NCI-H1417 treated with DMSO at 0.1 percent for 48 hours (cell line): ENCODE measurements around the gene MBTPS1.

Experiments used
- DNase-seq: peaks from one replicate; lab custom pipeline; 2025; lab: John Stamatoyannopoulos, UW

MBTPS1 gene

GRCh38 chr16:84053237-84053636 is 63.5 kb downstream of the MBTPS1 start:
- DNase-seq, result no peak

DNA sequence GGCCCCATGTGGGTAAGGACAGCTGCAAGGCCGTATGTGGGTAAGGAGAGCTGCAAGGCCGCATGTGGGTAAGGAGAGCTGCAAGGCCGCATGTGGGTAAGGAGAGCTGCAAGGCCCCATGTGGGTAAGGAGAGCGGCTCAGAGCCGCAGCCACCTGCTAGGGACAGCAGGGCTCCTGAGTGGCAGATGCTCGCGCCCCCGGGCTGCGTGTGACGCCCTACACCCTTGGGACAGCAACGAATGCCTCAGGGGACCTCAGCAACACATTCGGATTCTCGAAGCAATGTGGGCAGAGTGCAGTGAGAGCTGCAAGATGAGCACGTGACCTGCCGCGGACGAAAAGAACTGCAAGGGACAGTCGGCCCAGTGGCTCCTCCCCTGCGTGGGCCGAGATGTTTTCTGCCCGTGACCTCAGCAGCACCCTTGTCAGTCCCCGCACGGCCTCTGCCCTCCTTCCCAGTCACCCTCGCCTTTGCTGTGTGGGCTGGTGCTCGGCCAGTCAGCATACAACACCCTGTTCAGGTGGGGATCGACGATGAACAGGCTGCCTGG is 64.6 kb downstream of the MBTPS1 start:
- DNase-seq, result no peak

GRCh38 chr16:84050316-84050715 is 66.4 kb downstream of the MBTPS1 start:
- DNase-seq, result no peak

DNA sequence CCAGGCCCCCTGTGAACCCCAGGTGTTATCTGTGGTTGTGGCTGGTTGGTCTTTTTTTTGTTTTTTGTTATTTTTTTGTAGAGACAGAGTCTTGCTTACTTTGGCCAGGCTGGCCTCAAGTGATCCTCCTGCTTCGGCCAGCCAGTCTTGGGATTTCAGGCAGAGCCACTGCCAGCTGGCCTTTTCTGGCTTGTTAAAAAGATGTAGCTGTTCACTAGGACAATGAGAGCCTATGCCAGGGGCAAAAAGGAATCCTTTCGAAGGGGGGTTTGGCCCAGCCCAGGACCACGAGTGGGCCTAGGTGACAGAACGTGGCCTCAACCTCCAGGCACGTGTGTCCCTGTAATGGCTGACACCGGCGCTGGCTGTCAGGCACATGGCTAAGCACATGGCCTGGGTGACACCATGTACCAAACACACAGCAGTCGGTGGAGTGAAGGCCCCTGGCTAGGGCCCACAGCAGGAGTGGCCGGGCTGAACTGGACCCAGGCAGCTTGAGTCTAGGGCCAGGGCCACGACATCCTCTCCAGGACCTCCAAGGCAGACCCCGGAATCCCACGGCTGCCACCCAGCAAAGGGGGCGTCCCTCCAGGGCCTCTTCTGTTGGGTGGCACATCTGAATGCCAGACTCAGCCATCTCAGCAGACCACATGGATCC is 67.2 kb downstream of the MBTPS1 start:
- DNase-seq, result no peak

DNA sequence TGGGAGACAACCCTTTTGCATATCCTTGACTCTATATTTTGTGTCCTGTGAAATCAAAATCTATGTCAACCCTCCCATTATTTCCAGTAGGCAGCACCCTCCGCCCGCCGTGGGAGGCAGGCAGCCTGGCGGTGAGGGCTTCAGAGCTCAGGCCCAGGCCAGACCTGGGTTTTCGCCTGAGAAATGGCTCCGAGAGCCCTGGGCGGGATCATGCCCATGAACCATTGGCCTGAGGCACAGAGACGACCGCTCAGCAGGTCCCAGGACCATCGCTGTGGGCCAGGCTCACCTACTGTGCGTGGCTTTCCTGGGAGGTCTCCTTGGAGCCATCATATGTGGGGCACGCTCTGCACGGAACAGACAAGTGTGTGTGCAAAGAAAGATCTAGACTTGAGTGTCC is 67.9 kb downstream of the MBTPS1 start:
- DNase-seq, result no peak

GRCh38 chr16:84048270-84048669 is 68.5 kb downstream of the MBTPS1 start:
- no peak for DNase-seq

DNA sequence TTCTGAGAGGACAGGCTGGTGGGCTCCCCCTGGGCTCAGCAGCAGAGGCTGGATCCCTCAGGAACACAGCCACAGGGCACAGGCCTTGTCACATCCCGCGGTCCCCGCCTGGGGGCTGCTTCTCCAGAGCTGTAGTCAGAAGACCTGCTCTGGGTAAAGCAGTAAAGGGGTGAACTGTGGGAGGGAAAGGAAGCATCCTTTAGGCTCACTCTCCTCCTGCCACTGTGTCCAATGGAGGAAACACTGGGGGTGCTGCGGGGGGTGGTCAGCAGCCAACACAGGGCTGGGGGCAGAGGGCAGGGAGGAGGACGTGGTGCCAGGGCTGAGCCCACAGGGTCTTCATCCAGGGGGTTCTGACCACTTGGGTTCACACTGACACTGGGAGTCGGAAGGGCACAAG is 69.1 kb downstream of the MBTPS1 start:
- no peak for DNase-seq

- no peak for DNase-seq
Observed at GRCh38 chr16:84047206-84047605, 69.5 kb downstream of the MBTPS1 start.

GRCh38 chr16:84045818-84046470 is 70.8 kb downstream of the MBTPS1 start:
- DNase-seq, result no peak

GRCh38 chr16:84045001-84045817 is 71.5 kb downstream of the MBTPS1 start:
- no peak for DNase-seq

DNA sequence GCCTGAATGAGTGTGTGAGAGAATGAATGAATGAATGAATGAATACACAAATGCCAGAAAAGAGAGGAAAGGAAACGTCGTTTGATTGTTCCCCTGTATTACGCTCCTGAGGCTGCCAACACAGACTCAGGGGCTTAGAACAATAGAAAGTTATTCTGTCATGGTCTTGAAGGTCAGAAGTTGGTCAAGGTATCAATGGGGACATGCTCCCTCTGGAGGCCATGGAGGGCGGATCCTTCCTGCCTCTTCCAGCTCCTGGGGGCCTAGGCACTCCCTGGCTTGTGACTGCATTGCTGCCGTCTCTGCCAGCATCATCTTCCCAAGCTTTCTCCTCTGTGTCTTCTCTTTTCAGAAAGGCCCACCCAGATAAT is 72.6 kb downstream of the MBTPS1 start:
- DNase-seq, result no peak

GRCh38 chr16:84043486-84044117 is 73.1 kb downstream of the MBTPS1 start:
- DNase-seq, result no peak

DNA sequence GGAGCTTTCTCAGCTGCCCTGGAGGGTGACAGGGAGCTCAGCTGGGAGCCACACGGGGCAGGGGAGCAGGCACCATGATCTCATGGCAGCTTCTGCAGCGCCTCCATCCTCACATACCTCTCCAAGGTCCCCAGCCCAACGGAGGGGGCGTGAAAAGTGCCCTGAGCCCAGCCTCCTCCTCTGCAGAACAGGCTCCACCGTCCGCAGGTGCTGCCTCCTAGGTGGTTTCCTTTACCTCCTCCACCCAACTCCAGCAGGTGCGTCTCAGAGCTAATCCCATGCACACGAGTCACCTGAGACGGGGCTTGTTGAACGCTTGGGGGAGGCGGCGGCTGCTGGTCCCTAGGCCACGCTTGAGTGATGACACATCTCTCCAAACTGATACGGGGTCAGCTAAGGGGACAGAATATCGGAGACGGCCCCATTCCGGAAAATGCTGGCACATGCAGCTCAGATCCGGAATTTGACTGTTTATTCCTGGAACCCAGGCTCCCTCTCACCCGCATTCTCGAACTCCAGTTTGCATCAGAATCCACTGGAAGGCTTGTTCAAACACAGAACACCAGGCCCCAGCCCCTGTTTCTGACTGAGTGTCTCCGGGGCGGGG is 73.8 kb downstream of the MBTPS1 start:
- no peak for DNase-seq

DNA sequence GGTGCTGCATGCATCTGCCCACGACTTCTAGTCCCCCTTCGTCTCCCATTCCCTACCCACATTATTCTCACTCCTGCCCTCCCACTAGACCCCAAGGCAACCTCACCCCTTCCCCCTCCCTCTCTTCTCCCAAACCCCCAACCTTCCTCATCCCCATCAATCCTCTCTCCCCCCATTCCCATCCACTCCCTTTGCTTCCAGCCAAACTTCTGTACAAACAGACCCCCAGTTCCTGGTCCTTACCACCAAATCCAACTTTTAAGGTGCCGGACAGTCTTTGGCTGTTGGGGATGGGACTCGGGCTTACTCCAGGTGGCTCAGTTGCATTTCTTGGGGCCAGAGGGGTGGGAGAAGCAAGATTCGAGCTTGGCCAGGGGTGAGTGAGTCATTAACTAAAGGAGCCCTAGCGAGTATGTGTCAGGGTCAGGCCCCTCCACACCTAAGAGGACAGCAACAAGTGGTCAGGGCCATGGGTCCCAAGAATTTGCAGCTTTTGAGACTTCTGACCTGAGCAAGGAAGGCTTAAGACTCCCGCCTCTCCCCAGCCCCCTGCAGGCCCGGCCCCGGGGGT is 74.3 kb downstream of the MBTPS1 start, which contains the start of gene SLC38A8:
Gene SLC38A8, minus strand, starts transcription at position 488 of the 571 bp plus-strand sequence. CDS start 638 bp downstream, outside the sequence.
- no peak for DNase-seq

GRCh38 chr16:84041881-84042280 is 74.9 kb downstream of the MBTPS1 start:
- DNase-seq, result no peak

DNA sequence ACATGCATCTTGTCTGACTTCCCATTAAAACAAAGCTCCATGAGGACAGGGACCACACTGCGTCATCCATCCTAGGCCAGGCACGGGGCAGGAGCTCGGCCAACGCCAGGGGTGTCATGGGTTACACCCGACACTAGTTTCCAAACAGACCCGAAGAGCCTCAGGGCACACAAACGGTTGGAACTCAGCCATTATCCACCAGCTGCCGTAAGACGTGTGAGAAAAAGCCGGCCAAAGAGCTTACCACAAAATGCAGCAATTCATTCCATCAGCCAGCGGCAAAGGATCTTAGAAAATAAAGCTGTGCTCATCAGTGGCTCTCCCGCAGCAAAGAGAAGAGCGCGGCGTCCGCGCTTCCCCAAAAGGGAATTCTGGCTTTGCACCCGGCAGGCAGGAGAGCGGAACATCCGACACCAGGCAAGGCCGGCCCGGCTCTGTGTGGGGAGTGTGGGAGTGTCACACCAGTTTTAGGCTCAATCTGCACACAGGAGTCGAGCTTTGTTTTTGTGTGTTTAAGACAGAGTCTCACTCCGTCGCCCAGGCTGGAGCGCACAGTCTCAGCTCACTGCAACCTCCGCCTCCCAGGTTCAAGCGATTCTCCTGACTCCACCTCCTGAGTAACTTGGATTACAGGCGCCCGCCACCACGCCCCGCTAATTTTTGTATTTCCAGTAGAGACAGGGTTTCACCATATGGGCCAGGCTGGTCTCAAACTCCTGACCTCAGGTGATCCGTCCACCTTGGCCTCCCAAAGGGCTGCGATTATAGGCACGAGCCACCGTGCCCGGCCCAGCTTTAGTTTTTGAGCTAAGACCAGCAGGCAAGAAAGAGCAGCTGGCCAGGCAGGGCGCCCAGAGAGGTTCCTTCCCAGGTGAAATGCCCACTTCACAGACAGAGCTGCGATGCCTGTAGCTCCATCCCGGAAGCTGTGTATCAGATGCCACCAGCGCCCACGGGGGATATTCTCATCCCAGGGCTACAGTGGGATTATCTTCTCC is 75.6 kb downstream of the MBTPS1 start:
- no peak for DNase-seq

DNA sequence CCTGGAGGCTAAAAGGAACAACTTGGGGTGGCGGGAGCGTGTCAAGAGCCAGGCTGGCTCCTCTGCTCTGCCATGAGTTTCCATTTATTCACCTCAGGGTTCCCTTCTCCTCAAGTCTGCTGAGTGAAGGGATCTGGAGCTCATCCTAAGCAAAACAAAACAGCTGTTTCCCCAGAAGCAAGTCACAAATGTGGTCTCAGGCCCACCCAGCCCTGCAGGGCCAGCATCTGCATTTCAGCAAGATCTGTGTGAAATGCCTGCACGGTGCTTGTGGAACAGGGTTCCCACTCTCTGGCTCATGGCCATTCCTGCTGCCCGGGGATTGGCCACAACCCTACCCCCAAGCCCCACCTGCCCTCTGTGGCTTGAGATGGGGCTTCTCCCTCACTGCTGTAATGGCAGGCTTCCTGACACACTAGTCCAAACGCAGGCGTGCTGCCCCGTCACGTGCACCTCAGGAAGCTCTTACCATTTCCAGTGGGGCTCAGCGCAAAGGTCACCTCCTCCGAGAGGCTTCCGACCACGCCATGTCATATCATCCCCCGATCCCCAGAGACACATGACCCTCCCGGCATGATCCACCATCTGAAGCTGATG is 76.4 kb downstream of the MBTPS1 start:
- DNase-seq, result no peak

DNA sequence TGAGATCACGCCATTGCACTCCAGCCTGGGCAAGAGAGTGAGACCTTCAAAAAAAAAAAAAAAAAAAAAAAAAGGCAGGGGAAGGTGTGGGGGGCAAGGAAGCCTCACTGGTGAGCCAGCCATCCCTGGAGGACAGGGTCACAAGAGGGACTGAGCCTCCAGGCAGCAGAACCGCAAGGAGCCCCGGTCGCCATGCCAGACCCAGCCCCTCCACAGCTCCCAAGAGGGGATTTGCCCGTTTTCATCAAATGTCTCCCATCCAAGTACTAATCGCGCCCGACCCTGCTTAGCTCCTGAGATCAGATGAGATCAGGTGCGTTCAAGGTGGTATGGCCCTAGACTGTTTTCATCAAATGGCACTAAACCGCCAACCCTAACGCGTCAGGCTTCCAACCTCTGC is 77.0 kb downstream of the MBTPS1 start:
- DNase-seq, result no peak

- DNase-seq, result no peak
Observed at GRCh38 chr16:84038469-84038868, 78.3 kb downstream of the MBTPS1 start.

- no peak for DNase-seq
Observed at GRCh38 chr16:84036982-84037425, 79.7 kb downstream of the MBTPS1 start.
